Thoracic aorta (tissue), 2 donors: Measurements from ENCODE around the gene FSD1L. TPM values are rescaled to one million over a fixed set of nuclear protein-coding genes. Genes with fewer than 3 reads are reported as not detected.

Source experiments
- ATAC-seq: fragments of 150-250 bp; one replicate; pipeline ENCODE4 v1.8.0; 2017; ENCODE audit warnings: low read depth; ENCODE audit not compliant: insufficient number of reproducible peaks, low FRiP score
- DNase-seq: peaks from one replicate; pipeline ENCODE4 v3.0.0-alpha.2; 2020; ENCODE audit warnings: low spot score
- H3K27ac ChIP-seq, 2 donors: fragments of 200-600 bp; sonication (generic); 1 replicate in 1 of 2; 2 replicates in 1 of 2; pipeline ENCODE4 v1.5.1; 2016; ENCODE audit warnings: mild to moderate bottlenecking in 2 of 2, moderate library complexity in 2 of 2
- H3K27me3 ChIP-seq: fragments of 200-600 bp; sonication (generic); replicated peaks from 2 replicates; pipeline ENCODE4 v1.6.0; 2016; ENCODE audit warnings: mild to moderate bottlenecking; ENCODE audit not compliant: insufficient read depth
- H3K36me3 ChIP-seq: fragments of 200-600 bp; sonication (generic); one replicate; pipeline ENCODE4 v1.5.1; 2016
- H3K4me1 ChIP-seq, 2 donors: fragments of 200-600 bp; sonication (generic); 1 replicate in 1 of 2; 2 replicates in 1 of 2; pipeline versions ENCODE4 v1.5.1 to v1.6.0; 2016; ENCODE audit warnings: low read depth in 2 of 2, mild to moderate bottlenecking in 1 of 2; ENCODE audit not compliant: control insufficient read depth in 1 of 2
- H3K4me3 ChIP-seq: fragments of 200-600 bp; sonication (generic); 2 replicates; pipeline ENCODE4 v1.5.1; 2016; ENCODE audit warnings: mild to moderate bottlenecking
- H3K9me3 ChIP-seq: fragments of 200-600 bp; sonication (generic); 2 replicates; pipeline ENCODE4 v1.5.1; 2016
- total RNA-seq, 2 donors: library from RNA; depleted of rRNA; stranded (reverse); fragments of >200 nt; gene quantifications; one replicate each; pipeline versions ENCODE4 v1.1.0 to v1.2.3, GENCODE V29; 2016
- TF ChIP-seq, protein P1 (sequence below): fragments of 200-600 bp; sonication (generic); IDR thresholded peaks from one replicate; pipeline ENCODE4 v1.5.1; 2019; ENCODE audit warnings: antibody characterized with exemption

Gene FSD1L
- total RNA-seq, 2 donors from 2014 or later: 3.5 to 5.1 TPM

DNA sequence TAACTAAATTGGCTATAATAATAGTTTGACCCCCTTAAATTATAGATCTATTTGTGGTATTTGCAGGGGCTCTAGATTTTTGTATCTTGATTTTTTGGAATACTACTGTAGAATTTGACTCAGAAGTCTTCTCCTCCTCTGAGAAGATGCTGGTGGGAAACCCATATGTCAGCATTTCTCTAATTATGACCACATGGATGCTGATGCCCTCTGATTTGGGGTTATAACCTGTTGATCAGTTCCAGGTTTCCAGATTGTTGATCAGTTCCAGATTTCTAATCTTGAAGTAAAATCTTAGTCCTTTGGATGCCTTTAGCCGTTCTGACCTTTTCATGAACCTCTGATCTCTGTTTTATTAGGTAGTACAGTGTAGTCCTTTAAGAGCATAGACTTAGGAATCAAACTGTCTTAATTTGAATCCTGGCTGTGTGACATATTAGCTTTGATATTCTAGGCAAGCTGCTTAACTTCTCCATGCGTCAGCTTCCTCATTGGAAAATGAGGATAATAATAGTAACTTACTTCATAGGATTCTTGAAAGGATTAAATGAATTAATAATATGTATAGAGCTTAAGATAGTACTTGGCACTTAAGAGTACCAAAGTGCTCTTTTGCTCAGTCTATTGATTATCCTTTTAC, 8.1 kb downstream of the FSD1L start:
- Histone ChIP-seq H3K36me3 (no peaks in the 10 kb centered on the region), H3K4me1 (peaks cover 0 to 39% of the 10 kb centered on the region in 2 donors), H3K9me3 (no peaks in the 10 kb centered on the region), H3K27ac (no peak overlapping the region), H3K4me3 (no peak overlapping the region), H3K27me3 (no peaks in the 10 kb centered on the region)
- DNase-seq (no peak), ATAC-seq (peak; percentile 12)
- TF ChIP-seq, protein P1, sequence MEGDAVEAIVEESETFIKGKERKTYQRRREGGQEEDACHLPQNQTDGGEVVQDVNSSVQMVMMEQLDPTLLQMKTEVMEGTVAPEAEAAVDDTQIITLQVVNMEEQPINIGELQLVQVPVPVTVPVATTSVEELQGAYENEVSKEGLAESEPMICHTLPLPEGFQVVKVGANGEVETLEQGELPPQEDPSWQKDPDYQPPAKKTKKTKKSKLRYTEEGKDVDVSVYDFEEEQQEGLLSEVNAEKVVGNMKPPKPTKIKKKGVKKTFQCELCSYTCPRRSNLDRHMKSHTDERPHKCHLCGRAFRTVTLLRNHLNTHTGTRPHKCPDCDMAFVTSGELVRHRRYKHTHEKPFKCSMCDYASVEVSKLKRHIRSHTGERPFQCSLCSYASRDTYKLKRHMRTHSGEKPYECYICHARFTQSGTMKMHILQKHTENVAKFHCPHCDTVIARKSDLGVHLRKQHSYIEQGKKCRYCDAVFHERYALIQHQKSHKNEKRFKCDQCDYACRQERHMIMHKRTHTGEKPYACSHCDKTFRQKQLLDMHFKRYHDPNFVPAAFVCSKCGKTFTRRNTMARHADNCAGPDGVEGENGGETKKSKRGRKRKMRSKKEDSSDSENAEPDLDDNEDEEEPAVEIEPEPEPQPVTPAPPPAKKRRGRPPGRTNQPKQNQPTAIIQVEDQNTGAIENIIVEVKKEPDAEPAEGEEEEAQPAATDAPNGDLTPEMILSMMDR: no peak

DNA sequence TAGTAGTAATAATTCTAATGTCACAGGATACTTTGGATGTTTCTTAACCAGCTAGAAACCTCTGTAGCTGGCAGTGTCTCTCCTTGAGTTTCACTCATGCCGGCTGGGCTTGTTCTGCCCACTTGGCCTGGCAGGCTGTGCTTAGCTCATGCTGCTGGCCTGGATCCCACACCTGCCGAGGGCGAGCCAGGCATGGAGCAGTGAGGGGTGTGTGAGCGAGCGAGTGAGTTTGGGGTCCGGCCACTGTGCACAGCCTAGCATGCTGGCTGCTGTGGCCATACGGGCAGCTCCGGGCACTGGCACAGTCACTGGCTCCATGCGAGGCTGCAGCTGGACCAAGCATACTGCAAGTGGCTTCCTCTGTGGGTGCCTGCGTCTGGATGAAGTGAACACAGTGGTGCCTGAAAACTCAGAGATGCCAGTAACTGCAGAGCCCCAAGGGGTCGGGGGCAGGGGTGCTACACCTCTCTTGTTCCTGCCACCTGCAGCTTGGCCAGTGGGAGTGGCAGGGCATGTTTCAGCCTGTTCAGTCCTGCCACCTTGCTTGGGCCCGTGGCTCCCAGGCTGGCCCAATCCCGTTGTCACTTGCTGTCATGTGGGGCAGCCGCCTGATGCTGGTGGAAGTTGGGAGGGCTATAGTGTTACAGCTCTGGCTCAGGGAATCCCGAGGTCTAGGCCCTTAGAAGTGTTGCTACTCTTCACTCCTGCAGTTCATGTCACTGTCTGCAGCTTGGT, 9.9 kb downstream of the FSD1L start:
- peak overlapping the region; percentile 44 for H3K4me3 ChIP-seq
- TF ChIP-seq, protein P1: no peak
- no peaks in the 10 kb centered on the region for H3K36me3 ChIP-seq
- H3K4me1 ChIP-seq: peaks cover 0 to 39% of the 10 kb centered on the region in 2 donors
- peak overlapping the region in 1 of 2 donors; percentile 37 for H3K27ac ChIP-seq
- no peak for DNase-seq
- no peaks in the 10 kb centered on the region for H3K9me3 ChIP-seq
- H3K27me3 ChIP-seq: no peaks in the 10 kb centered on the region
- no peak for ATAC-seq

DNA sequence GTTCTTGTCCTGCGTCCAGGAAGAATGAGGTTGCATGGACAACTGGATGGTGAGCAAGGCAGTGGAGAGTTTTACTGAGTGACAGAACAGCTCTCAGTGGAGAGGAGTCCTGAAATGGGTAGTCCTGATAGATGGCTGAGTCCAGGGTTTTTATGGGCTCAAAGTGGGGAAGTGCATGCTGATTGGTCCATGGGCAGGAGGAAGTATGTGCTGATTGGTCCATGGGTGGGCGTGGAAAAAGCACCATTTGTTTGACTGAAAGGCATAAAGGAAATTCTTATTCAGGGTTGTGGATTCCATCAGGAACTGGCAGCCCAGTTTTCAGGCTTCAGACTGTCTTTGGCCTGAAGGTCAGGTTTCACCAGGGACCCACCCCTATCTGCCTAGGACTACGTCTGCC, 10.6 kb downstream of the FSD1L start:
- H3K27me3 ChIP-seq: no peaks in the 10 kb centered on the region
- H3K4me1 ChIP-seq: peaks cover 0 to 39% of the 10 kb centered on the region in 2 donors
- H3K27ac ChIP-seq: peak overlapping the region in 1 of 2 donors; percentile 37
- DNase-seq (no peak), ATAC-seq (no peak)
- TF ChIP-seq, protein P1: no peak
- no peak overlapping the region for H3K4me3 ChIP-seq
- no peaks in the 10 kb centered on the region for H3K9me3 ChIP-seq
- H3K36me3 ChIP-seq: no peaks in the 10 kb centered on the region

DNA sequence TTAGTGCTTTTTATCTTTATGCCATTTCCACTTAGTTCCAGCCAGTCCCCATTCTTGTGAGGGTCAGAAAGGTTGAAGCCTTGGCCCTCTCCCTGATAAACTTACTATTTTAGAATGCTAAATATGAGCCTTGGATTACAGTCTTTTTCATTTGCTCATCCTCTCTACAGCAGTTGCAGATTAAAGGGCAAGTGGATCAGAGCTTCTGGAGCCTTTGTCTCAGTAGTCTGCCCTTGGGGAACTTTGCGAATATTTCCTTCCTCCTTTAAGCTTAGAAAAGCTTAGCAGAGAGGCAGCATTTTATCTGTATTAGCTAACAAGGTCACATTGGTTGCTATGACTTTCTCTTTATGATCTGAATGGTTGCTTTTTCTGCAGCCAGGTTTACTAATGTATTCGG, 11.5 kb downstream of the FSD1L start:
- H3K27ac ChIP-seq: no peak overlapping the region

GRCh38 chr9:105466898-105467455, 19.1 kb downstream of the FSD1L start:
- ATAC-seq (no peak), DNase-seq (no peak)
- Histone ChIP-seq H3K36me3 (peaks cover 9% of the 10 kb centered on the region), H3K27me3 (no peaks in the 10 kb centered on the region), H3K9me3 (no peaks in the 10 kb centered on the region), H3K27ac (no peak overlapping the region), H3K4me3 (no peak overlapping the region), H3K4me1 (no peaks in the 10 kb centered on the region)
- TF ChIP-seq, protein P1: no peak

More for the DNA sequence above, 11.5 kb downstream of the FSD1L start:
- Histone ChIP-seq H3K36me3 (no peaks in the 10 kb centered on the region), H3K9me3 (no peaks in the 10 kb centered on the region), H3K4me1 (peaks cover 0 to 39% of the 10 kb centered on the region in 2 donors), H3K4me3 (no peak overlapping the region), H3K27me3 (no peaks in the 10 kb centered on the region)
- ATAC-seq: no peak
- no peak for DNase-seq
- TF ChIP-seq, protein P1: no peak
